ENCODE data around the gene ISOC2.

DNA sequence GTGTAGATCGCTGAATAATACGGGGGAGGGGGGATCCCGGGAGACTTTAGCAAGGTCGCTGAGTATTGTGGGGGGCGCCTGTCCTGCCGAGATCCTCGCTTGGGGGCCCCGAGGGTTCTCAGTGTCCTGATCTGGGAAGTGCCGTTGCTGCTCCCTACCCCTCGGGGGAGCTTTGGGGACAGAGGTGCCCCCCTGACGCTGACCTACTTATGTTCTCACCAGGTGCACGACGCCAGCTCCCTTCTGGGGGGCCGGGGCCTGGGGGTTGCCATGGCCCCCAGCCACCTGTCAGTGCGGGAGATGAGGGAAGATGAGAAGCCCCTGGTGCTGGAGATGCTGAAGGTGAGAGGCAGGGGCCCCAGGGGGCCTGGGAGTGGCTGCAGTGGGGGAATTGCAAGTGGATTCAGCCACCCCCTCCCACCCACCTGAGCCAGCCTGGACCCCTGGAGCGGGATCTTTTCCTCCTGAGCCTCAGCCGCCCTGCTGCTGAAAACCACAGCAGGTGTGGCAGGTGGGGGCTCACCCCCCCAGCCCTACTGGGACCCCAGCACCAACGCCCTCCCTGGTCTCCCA is 24.1 kb upstream of the ISOC2 start:
- no peak for TF ChIP-seq POLR2A (IDR thresholded peaks at IDR 0.05; ENCODE audit: low read length)
- no peak for TF ChIP-seq GATA1 (IDR thresholded peaks at IDR 0.05; ENCODE audit: low read depth, low read length)

All from erythroblast (primary cell).